NCI-H748 (cell line): Measurements from ENCODE around the gene WDR37.
A peak's percentile ranks its signal among the peaks of the same experiment; 100 is the strongest.
"Not testable (repeated sequence)": the region's sequence is repeated elsewhere in the genome, so short reads cannot be mapped to it uniquely, and the experiment has no call there.

ENCODE experiments used
- DNase-seq: peaks from one replicate; lab custom pipeline; 2025; ENCODE audit not compliant: unreplicated experiment; lab: John Stamatoyannopoulos, UW

WDR37 gene

DNA sequence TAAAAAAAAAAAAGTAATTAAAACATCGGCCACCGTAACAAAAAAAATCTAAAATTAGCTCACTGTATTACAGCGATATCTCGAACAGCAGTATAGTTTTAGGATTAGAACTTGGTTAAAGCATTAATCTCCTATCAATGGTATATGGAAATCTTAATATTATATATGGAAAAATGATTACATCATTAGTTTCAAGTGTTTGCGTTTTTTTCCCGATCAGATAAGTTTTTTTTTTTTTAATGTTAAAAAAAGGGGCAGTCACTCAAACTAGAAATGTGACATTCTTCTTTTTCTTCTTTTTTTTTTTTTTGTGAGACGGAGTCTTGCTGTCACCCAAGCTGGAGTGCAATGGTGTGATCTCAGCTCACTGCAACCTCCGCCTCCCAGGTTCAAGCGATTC is 14.7 kb upstream of the WDR37 start:
- no peak for DNase-seq

DNA sequence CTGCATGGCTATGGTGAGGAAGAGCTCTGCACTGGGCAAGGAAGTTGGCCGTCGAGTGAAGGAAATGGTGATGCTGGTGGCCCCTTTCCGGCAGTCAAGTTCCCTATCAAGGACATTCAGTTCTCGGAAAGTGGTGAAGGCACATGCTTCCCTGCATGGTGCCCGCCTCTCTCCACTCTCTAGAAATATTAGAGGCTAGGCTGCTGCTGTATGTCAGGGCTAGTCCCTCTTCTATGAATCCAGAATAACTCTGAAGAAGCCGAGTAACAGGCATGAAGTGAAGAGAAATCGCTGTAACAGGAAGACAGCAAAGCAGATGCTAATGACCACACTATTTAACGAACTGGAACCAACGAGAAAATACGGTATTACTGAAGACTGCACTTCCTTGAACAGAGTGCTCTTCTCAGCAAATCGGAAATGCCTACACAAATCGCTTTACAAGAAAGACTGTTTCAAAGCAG is 12.6 kb upstream of the WDR37 start:
- no peak for DNase-seq

DNA sequence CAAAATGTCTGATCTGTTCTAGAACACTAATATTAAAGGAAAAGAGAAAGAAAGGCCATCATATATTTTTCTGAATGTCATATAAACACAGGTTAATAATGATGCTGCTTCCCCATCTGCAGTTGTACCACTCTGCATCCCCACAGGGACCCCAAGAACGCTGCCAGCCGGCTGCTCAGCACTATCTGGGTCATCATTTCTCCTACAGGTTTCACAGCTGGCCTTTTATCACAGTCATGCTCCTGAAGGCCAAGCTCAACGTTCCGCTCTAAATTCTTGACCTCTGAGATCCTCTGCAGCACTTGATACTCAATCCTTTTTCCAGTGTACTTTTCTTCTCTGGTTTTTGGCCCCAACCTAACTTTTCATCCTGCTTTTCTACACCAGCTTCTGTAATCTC is 12.0 kb upstream of the WDR37 start:
- DNase-seq = no peak

DNA sequence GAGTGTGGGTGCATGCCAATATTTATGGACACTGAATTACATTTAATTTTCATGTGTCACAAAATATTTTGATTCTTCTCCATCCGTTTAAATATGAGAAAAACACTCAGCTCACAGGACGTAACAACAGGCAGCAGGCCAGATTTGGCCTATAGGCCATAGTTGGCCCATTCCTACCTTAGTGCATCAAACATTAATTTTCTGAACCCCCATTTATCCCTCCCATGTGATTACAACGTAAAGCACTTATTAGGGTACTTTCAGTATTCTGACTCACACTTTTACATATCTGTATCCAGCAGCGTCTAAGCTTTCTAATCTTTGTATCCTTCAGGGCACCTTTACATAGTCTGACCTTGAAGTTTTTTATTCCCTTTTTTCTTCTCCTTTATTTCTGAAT is 11.2 kb upstream of the WDR37 start:
- DNase-seq = no peak

DNA sequence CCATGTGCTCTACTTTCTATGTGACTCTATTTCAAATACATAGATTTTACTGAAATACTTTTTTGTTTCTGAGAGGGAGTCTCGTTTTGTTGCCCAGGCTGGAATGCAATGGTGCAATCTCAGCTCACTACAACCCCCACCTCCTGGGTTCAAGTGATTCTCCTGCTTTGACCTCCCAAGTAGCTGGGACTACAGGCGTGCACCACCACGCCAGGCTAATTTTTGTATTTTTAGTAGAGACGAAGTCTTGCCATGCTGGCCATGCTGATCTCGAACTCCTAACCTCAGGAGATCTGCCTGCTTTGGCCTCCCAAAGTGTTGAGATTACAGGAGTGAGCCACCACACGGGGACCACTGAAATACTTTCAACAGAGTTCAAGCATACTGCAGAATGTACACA is 10.8 kb upstream of the WDR37 start:
- no peak for DNase-seq

DNA sequence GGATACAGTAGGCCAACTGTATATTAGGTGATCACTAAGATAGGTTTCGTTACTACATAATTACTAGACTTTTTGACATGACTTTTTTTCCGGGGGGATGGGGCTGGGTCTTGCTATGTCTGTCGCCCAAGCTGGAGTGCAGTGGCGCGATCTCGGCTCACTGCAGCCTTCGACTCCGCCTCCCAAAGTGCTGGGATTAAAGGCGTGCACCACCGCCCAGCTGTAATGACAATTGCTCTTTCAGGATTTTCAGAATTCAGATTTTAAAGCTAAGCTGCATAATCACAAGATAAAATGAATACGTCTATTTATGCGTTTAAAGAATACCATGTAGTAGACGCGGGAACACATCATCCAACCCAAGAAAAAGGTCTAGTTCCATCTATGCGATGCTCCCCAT is 8.2 kb upstream of the WDR37 start:
- peak; percentile 29 for DNase-seq

DNA sequence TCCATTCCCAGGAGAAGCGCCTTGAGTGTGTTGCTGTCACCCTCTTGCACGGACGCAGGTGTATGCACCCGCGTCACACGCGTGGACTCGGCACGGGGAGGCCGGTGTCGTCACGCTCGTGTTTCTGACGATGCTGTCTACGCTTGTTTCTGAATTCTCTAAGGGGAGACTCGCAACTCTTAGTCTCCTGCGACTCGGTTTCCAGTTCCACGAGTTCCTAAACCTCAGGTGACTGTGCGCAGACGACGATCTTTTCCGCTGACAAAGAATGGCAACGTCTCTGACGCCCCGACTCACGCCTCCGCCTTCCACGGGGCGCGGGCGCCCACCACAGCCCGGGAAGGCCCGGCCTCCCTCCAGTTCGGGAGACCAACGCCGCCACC is 7.8 kb upstream of the WDR37 start:
- DNase-seq = peak; percentile 61

DNA sequence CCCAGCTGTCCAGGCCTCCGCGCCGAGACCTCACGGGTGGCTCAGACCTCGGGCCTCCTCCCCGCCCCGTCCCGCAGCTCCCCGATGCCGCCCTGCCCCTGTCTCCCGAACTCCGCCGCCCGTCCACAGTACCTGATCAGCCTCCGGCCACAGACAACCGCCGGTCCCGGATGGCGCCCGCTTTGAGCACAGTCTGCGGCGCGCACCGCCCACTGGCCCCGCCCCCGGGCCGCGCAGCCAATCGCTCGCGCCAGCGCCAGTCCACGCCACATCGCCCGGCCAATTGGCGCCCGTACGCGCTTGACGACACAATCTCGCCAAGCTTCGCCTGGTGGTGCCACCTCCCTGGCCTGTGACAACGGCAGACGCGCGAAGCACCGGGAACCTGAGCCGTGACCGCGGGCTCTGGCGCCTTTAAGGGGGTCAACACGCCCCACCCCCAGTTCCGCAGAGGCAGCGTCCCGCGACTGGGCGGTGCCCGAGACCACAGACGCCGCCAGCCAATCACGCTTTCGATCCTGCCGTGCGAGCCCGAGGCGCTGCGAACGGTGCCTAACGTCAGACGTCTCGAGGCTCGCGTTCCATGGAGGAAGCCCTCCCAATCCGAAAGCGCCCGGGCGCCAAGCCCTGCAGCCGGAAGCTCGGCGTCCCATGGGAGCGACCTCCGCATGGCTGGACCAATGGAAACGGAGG is 7.3 kb upstream of the WDR37 start, which contains the start of gene IDI1:
Gene IDI1 (minus strand): TSS at position 388 of the 693 bp plus-strand sequence. CDS start 116 bp downstream, at position 272.
- peak; percentile 99 for DNase-seq

DNA sequence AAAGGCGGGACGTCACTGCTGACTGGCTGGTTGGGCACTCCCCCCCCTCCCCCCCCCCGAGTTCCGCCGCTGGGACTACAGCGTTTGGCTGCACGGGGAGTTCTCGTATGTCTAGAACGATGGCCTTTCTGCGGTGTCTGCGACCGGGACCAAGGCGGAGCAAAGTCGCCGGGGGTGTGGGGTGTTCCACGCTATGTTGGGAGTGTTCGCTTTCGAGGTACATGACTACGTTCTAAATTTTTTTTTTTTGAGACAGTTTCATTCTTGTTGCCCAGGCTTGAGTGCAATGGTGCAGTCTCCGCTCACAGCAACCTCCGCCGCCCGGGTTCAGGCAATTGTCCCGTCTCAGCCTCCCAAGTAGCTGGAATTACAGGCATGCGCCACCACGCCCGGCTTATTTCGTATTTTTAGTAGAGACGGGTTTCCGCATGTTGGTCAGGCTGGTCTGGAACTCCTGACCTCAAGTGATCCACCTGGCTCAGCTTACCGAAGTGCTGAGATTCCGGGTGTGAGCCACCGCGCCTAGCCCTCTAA is 6.7 kb upstream of the WDR37 start:
- no peak for DNase-seq

DNA sequence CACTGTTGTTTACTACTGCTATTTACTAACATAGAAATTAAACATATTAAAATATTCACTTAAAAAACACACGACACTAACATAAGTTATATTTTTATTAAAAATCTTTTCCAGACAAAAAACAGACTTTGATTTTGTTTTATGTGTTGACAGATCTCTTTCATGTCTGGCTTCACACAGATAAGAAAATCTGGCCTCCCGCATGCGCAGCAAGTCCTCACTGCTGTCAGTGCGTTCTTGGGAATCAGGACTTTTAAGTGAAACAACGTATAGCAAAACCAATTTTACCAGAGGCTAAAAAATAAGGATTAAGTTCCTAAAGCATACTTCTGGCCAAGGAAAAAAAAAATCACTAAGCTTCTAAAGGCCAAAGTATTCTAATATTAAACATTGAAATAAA is 6.0 kb upstream of the WDR37 start:
- DNase-seq = peak; percentile 8

DNA sequence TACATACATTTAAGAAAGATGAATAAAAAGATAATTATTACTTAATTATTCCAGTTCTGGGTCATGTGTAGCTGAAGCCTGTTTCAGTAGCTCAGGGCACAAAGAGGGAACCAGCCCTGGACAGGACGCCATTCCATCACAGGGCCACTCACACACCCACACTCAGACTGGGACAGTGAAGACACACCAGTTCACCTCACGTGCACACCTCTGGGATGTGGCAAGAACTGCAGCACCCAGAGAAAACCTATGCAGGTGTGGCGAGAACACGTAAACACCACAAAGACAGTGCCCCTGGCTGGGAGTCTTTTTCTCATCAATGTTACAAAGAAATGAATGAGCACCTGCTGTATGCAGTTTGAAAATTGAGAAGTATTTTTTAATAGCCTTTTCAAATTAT is 5.6 kb upstream of the WDR37 start:
- peak; percentile 16 for DNase-seq

DNA sequence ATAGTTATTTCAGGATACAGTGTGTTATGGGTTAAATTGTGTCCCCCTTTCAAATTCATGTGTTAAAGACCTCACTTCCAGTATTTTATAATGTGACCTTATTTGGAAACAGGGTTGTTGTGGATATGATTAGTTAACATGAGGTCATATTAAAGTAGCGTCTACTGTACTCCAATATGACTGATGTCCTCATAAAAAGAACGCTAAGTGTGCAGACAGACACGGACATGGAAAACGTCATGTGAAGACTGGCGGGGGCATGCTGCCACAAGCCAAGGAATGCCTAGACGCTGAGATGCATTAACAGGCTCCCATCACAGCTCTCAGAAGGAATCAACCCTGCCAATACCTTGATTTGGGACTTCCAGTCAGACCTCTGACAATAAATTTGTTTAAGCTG is 1.5 kb upstream of the WDR37 start:
- no peak for DNase-seq

DNA sequence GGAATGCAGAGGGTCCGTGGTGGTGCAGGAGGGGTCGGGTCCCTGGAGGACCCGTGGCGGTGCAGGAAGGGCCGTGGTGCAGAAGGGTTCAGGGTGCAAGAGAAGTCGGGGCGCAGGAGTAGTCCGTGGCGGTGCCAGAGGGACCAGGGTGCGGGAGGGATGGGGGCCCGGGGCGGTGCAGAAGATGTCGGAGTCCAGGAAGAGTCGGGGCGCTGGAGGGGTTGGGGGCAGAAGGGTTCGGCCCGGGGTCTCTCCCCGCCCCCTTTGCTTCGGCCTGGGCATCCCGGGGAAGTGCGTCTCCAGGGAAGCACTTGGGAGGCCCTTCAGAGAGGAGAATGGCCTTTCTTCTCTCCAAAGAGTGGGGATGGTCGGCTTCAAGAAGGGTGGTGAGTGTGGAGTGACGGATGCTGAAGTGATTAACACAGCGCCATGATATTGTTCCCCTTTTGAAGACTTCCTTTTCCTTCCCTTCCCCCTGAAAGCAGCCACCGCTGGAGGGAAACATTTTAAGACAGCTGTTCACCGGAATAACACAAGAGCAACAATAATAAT is 997 bp downstream of the WDR37 start:
- no peak for DNase-seq

DNA sequence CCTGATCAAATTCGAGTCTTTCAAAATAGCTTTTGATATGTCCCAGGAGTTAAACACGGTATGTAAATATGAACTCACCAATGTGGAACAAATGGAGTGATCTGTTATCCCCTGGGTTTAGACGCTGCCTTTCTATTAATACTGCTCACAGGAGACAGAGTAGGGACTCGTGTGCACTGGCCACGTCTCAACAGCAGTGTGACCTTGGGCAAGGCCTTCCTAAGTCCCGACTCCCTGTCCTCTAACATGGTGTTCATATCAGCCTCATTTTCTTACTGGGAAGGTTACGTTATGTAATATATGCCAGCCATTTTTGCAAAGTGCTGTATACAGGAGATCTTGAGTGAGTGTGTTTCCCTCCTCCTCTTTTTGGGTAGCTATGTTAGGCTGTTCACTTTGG is 1.8 kb downstream of the WDR37 start:
- no peak for DNase-seq

DNA sequence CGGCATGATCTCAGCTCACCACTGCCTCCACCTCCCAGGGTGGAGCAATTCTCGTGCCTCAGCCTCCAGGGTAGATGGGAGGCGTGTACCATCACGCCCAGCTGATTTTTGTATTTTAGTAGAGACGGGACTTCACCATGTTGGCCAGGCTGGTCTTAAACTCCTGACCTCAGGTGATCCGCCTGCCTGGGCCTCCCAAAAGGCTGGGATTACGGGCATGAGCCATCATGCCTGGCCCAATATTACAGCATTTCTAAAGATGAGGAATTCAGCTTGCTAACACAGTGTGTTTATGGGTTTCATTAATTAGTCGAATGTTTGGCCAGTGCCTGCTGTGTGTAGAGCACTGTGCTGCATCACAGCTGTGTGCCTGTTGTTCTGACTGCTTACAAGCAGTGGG is 3.7 kb downstream of the WDR37 start:
- DNase-seq = no peak

DNA sequence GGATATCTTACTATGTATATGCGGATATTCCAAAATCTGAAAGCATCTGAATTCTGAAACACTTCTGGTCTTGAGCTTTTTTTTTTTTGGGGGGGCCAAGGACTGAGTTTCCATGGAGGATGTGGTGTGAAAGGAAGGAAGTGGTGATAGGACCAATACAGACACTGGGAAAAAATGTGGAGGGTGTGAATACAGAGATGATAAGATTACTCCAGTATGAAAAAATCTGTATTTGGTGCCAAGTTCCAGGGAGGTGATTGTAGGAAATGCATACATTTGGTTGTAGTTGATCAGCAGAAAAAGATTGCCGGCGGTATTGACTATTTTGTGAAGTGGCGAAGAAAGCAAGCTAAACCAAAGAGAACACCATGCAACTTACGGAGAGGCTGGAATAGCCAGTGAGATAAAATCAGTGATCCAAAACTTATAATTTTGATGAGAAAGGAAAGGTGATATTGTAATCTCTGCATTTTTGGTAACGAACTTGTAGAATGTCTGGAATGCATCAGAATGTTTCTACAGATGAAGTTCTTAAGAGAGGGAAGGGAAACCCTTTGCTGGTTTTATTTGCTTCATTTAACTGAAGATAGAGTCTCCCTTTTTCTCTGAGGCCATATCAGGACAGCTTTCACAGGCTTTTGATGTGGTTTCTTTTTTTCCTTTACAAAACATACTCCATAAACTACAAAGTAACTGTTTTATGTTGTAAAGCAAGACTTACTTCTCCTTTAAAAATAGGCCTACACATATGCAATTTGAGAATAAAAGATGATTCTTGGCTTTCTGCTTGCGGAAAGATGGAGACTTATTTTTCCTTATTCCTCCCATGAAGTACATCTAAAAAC is 6.0 kb downstream of the WDR37 start:
- no peak for DNase-seq

DNA sequence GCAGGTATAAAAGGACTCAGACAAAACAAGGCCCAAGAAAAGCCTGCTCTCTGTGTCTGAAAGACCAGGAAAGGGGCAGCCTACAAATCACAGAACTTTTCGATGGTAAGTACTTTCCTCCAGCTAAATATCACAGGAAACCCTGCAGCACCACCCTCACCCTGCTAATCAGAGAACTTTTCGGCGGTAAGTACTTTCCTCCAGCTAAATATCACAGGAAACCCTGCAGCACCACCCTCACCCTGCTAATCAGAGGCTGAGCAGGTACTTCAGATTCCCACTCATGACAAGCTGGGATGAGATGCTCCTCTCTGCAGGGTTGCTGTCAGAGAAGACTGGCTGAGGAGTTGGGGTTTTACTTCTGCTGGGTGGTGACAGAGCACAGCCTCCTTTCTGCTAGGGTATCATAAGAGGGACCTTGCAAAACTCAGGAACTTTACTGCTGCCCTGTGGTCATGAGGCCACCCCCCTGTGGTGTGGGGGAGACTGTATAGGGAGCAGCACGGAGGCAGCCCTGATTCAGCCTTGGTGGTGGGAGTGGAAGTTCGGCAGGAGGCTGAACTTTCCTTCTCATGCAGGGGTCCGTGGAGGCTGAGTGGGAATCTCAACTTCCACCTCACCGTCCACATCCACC is 7.2 kb downstream of the WDR37 start:
- DNase-seq = no peak

DNA sequence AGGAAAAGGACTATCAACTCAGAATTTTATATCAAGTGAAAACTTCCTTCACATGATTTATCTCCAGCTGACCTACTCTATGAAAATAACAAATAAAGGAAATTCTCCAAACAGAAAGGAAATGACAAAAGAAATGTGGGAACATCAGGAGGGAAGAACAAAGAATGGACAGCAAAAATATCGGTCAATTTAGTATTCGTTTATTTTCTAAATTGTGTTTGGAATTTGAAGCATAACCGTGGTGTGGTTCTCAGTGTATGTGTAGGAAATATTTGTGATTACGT is 8.7 kb downstream of the WDR37 start:
- no peak for DNase-seq

DNA sequence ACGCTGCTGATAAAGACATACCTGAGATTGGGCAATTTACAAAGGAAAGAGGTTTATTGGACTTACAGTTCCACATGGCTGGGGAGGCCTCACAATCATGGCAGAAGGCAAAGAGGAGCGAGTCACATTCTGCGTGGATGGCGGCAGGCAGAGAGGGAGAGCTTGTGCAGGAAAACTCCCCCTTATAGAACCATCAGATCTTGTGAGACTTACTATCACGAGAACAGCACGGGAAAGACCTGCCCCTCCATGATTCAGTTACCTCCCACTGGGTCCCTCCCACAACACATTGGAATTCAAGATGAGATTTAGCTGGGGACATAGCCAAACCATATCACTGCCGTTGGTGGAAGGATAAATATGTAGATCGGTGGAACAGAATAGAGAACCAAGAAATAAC is 10.5 kb downstream of the WDR37 start:
- not testable (repeated sequence) for DNase-seq

DNA sequence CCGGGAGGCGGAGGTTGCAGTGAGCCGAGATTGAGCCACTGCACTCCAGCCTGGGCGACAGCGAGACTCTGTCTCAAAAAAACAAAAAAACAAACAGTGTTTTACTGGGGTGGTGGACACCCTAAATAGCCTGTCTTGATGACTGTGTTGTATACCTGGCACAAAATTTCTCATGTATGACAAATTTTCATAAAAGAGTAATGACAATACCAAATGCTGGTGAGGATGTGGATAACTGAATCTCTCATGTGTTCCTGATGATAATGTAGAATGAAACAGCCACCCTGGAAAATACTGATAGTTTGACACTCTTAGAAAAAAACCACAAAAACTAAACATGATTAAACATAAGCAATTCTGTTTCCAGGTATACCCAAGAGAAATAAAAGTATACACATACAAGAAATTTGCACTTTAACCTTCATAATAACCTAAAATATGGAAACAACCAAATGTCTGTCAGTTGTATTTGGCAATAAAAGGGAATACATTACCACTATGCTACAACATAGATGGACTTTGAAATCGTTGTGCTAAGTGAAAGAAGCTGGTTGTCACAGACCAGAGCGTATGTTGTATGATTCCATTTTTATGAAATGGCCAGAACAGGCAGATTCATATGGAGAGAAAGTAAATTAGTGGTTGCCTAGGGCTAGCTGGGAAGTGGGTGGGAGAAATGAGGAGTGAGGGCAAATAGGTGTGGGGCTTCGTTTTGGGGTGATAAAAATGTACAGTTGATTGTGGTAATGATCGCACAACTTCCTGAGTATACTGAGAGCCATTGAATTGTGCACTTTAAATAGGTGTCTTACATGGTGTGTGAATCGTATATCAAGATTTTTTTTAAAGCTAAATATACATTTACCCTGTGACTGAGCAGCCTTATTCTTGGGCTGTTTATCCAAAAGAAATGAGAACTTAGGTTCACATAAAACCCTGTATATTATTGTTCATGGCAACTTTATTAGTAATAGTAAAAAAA is 12.5 kb downstream of the WDR37 start:
- DNase-seq = no peak
